Esophagus muscularis mucosa (tissue), 4 donors: ENCODE results near the gene TOM1L2. TPM values are rescaled to one million over a fixed set of nuclear protein-coding genes. Genes with fewer than 3 reads are reported as not detected.
A peak's percentile ranks its signal among the peaks of the same experiment; 100 is the strongest.

Experiments
- DNase-seq: peaks from one replicate; pipeline ENCODE4 v3.0.0-alpha.2; 2017; ENCODE audit errors: extremely low spot score
- H3K27ac ChIP-seq, 4 donors: fragments of 200-600 bp; sonication (generic); replicated peaks in 1 of 4; 1 replicate in 3 of 4; 2 replicates in 1 of 4; pipeline ENCODE4 v1.5.1; 2016 to 2019; ENCODE audit warnings: mild to moderate bottlenecking in 1 of 4
- H3K27me3 ChIP-seq, 4 donors: fragments of 200-600 bp; sonication (generic); one replicate each; pipeline versions ENCODE4 v1.5.1 to v1.6.0; 2016 to 2019
- H3K36me3 ChIP-seq, 4 donors: fragments of 200-600 bp; sonication (generic); one replicate each; pipeline ENCODE4 v1.5.1; 2016 to 2019
- H3K4me1 ChIP-seq, 4 donors: fragments of 200-600 bp; sonication (generic); one replicate each; pipeline ENCODE4 v1.5.1; 2016 to 2019
- H3K4me3 ChIP-seq, 4 donors: fragments of 200-600 bp; sonication (generic); 1 replicate in 2 of 4; 2 replicates in 2 of 4; pipeline ENCODE4 v1.5.1; 2016 to 2019; ENCODE audit warnings: mild to moderate bottlenecking in 4 of 4, moderate library complexity in 1 of 4
- H3K9me3 ChIP-seq, 4 donors: fragments of 200-600 bp; sonication (generic); 1 replicate in 3 of 4; 2 replicates in 1 of 4; pipeline ENCODE4 v1.5.1; 2016 to 2019
- CTCF ChIP-seq, 3 experiments: fragments of 200-600 bp in 2 of 3; fragments of 450-650 bp in 1 of 3; sonication (generic) in 2 of 3; IDR thresholded peaks; one replicate each; pipeline ENCODE4 v1.5.1; 2017 to 2019; ENCODE audit warnings: antibody characterized with exemption in 3 of 3, mild to moderate bottlenecking in 2 of 3, moderate library complexity in 1 of 3
- EP300 ChIP-seq: sonication (generic); formaldehyde crosslinking; IDR thresholded peaks from one replicate; pipeline ENCODE4 v1.6.1; 2017; ENCODE audit warnings: antibody characterized with exemption
- POLR2A ChIP-seq: fragments of 450-650 bp; IDR thresholded peaks from one replicate; pipeline ENCODE4 v1.6.1; 2017; ENCODE audit warnings: antibody characterized with exemption, moderate library complexity, mild to moderate bottlenecking, low read depth
- POLR2AphosphoS5 ChIP-seq, 2 donors: sonication (generic); formaldehyde crosslinking; IDR thresholded peaks; one replicate each; pipeline ENCODE4 v1.6.1; 2017; ENCODE audit warnings: antibody characterized with exemption in 2 of 2
- WGBS: methylation state at CpG from one replicate; pipeline ENCODE4 v1.1.5; 2018; 5-methylcytosine and 5-hydroxymethylcytosine counted together
- intact Hi-C: fragments of 100-400 bp; cut with DNase I; formaldehyde crosslinking; loops from one replicate; pipeline ENCODE4 v1.15.1; 2023
- total RNA-seq, 4 donors: library from RNA; depleted of rRNA; stranded (reverse); fragments of >200 nt; gene quantifications; one replicate each; pipeline versions ENCODE4 v1.1.0 to v1.2.1, GENCODE V29; 2016

TOM1L2 gene
- total RNA-seq, 4 donors from 2014 or later: 64.4 to 96.9 (median 75.0) TPM

GRCh38 chr17:17978481-17979424, 6.6 kb upstream of the TOM1L2 start:
- Histone ChIP-seq H3K9me3 (no peaks in the 10 kb centered on the region), H3K4me3 (no peak overlapping the region), H3K4me1 (no peaks in the 10 kb centered on the region), H3K36me3 (peaks cover 0 to 5% (median 0%) of the 10 kb centered on the region in 4 donors), H3K27me3 (no peaks in the 10 kb centered on the region), H3K27ac (no peak overlapping the region)
- DNase-seq: no peak
- TF ChIP-seq POLR2AphosphoS5 (IDR thresholded peaks at IDR 0.05) (no peak), POLR2A (no peak), EP300 (no peak), CTCF (IDR thresholded peaks at IDR 0.05) (no peak)
- WGBS: 91% methylated on average over 10 of the region's 14 CpGs
- intact Hi-C loops: loop anchor here (5.0 to 10.0 kb wide), 3 partner anchors 54 to 94 kb away; no protein-coding TSS in a partner anchor

GRCh38 chr17:17976931-17977570, 4.9 kb upstream of the TOM1L2 start:
- no peak for DNase-seq
- no peak for TF ChIP-seq CTCF (IDR thresholded peaks at IDR 0.05)
- TF ChIP-seq POLR2A: no peak
- no peak for TF ChIP-seq EP300
- TF ChIP-seq POLR2AphosphoS5 (IDR thresholded peaks at IDR 0.05): no peak
- peaks cover 5 to 9% (median 7%) of the 10 kb centered on the region in 4 donors for H3K4me1 ChIP-seq
- no peak overlapping the region for H3K4me3 ChIP-seq
- intact Hi-C loops: loop anchor here (5.0 to 10.0 kb wide), 3 partner anchors 52 to 92 kb away; no protein-coding TSS in a partner anchor
- no peaks in the 10 kb centered on the region for H3K27me3 ChIP-seq
- H3K27ac ChIP-seq: no peak overlapping the region
- WGBS: 78% methylated on average over 6 of the region's 10 CpGs
- no peaks in the 10 kb centered on the region for H3K9me3 ChIP-seq
- peaks cover 0 to 5% (median 0%) of the 10 kb centered on the region in 4 donors for H3K36me3 ChIP-seq

GRCh38 chr17:17975436-17975835, 3.2 kb upstream of the TOM1L2 start:
- intact Hi-C loops: loop anchor here (5.0 to 10.0 kb wide), 3 partner anchors 51 to 91 kb away; no protein-coding TSS in a partner anchor
- no peak for DNase-seq
- Histone ChIP-seq H3K9me3 (no peaks in the 10 kb centered on the region), H3K27ac (no peak overlapping the region), H3K36me3 (peaks cover 0 to 5% (median 0%) of the 10 kb centered on the region in 4 donors), H3K4me3 (no peak overlapping the region), H3K4me1 (peaks cover 18 to 22% (median 21%) of the 10 kb centered on the region in 4 donors), H3K27me3 (no peaks in the 10 kb centered on the region)
- WGBS: 73% methylated on average over 8 of the region's 8 CpGs
- TF ChIP-seq POLR2AphosphoS5 (IDR thresholded peaks at IDR 0.05): no peak
- no peak for TF ChIP-seq CTCF (IDR thresholded peaks at IDR 0.05)
- no peak for TF ChIP-seq EP300
- no peak for TF ChIP-seq POLR2A

GRCh38 chr17:17972952-17973254, 703 bp upstream of the TOM1L2 start:
- Histone ChIP-seq H3K27me3 (no peaks in the 10 kb centered on the region), H3K36me3 (peaks cover 0 to 2% (median 0%) of the 10 kb centered on the region in 4 donors), H3K27ac (peak overlapping the region; percentile 49 to 79 (median 66)), H3K9me3 (no peaks in the 10 kb centered on the region), H3K4me1 (peaks cover 26 to 47% (median 41%) of the 10 kb centered on the region in 4 donors), H3K4me3 (peak overlapping the region; percentile 69 to 95 (median 92))
- no peak for TF ChIP-seq POLR2A
- intact Hi-C loops: loop anchor here (10.0 kb wide), 2 partner anchors 48 to 88 kb away; no protein-coding TSS in a partner anchor
- no peak for DNase-seq
- under 1% methylated on average over 13 of the region's 13 CpGs for WGBS
